Tibial nerve (tissue), 4 donors: ENCODE results near the gene KIF3C.

Experiments used
- EP300 ChIP-seq, 2 donors: sonication (generic); formaldehyde crosslinking; IDR thresholded peaks; one replicate each; pipeline ENCODE4 v1.6.1; 2017; ENCODE audit warnings: antibody characterized with exemption in 2 of 2, mild to moderate bottlenecking in 1 of 2
- TF ChIP-seq, protein P1 (sequence below), 5 experiments: fragments of 200-600 bp in 3 of 5; fragments of 450-650 bp in 2 of 5; sonication (generic) in 3 of 5; IDR thresholded peaks; one replicate each; pipeline ENCODE4 v1.5.1; 2016 to 2019; ENCODE audit warnings: antibody characterized with exemption in 5 of 5, mild to moderate bottlenecking in 3 of 5, moderate library complexity in 2 of 5

DNA sequence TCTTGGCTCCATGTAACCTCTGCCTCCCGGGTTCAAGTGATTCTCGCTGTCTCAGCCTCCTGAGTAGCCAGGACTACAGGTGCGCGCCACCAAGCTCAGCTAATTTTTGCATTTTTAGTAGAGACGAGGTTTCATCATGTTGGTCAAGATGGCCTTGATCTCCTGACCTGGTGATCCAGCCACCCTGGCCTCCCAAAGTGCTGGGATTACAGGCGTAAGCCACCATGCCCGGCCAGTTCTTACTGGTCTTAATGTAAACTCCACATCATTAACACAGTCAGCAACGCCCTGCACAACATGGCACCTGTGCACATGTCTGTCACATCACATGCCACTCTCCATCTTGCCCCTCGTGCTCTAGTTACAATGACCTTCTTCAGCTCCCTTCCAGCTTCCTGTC lies 5.8 kb upstream of the KIF3C start:
- TF ChIP-seq, protein P1, sequence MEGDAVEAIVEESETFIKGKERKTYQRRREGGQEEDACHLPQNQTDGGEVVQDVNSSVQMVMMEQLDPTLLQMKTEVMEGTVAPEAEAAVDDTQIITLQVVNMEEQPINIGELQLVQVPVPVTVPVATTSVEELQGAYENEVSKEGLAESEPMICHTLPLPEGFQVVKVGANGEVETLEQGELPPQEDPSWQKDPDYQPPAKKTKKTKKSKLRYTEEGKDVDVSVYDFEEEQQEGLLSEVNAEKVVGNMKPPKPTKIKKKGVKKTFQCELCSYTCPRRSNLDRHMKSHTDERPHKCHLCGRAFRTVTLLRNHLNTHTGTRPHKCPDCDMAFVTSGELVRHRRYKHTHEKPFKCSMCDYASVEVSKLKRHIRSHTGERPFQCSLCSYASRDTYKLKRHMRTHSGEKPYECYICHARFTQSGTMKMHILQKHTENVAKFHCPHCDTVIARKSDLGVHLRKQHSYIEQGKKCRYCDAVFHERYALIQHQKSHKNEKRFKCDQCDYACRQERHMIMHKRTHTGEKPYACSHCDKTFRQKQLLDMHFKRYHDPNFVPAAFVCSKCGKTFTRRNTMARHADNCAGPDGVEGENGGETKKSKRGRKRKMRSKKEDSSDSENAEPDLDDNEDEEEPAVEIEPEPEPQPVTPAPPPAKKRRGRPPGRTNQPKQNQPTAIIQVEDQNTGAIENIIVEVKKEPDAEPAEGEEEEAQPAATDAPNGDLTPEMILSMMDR (IDR thresholded peaks at IDR 0.05), result no peak
- TF ChIP-seq EP300 (IDR thresholded peaks at IDR 0.05), result no peak
